SK-N-SH (cell line): Measurements from ENCODE around the gene UNC93A. TPM values are rescaled to one million over a fixed set of nuclear protein-coding genes. Genes with fewer than 3 reads are reported as not detected.
A peak's percentile ranks its signal among the peaks of the same experiment; 100 is the strongest.
"Not testable (repeated sequence)": the region's sequence is repeated elsewhere in the genome, so short reads cannot be mapped to it uniquely, and the experiment has no call there.

Experiments used
- CTCF ChIA-PET: fragments of 300-600, 350-600 bp; formaldehyde crosslinking; extraction: SDS; loops from one replicate; lab custom pipeline; 2021; lab: Yijun Ruan, JAX
- POLR2A ChIA-PET: fragments of 350-600 bp; sonication (Branson Sonifier 250); formaldehyde crosslinking; extraction: SDS; loops from one replicate; lab custom pipeline; 2020; ENCODE audit warnings: antibody characterized with exemption, inconsistent platforms; lab: Yijun Ruan, JAX
- DNase-seq: peaks from one replicate; pipeline ENCODE4 v3.0.0; 2012
- H2AFZ ChIP-seq: fragments of 200-600 bp; sonication (generic); 2 replicates; pipeline ENCODE4 v1.8.1; 2016; ENCODE audit warnings: antibody characterized with exemption, mild to moderate bottlenecking, low read depth
- H3F3A ChIP-seq: fragments of 200-600 bp; sonication (generic); replicated peaks from 2 replicates; pipeline ENCODE3; 2016; ENCODE audit warnings: antibody characterized with exemption, mild to moderate bottlenecking; ENCODE audit not compliant: insufficient read depth
- H3K27ac ChIP-seq, 2 experiments: fragments of 200-500 bp in 1 of 2; fragments of 200-600 bp in 1 of 2; sonication (Bioruptor generic) in 1 of 2; sonication (generic), shearing (Covaris generic) in 1 of 2; 2 replicates each; pipeline versions ENCODE4 v1.5.1 to v1.6.1; 2014 to 2016; ENCODE audit warnings: low read depth in 2 of 2, inconsistent platforms in 1 of 2, low read length in 1 of 2, mild to moderate bottlenecking in 1 of 2, mixed read lengths in 1 of 2
- H3K27me3 ChIP-seq: fragments of 200-600 bp; sonication (generic), shearing (Covaris generic); 2 replicates; pipeline ENCODE4 v1.6.1; 2016; ENCODE audit warnings: mixed run types; ENCODE audit not compliant: insufficient read depth
- H3K36me3 ChIP-seq, 2 experiments: fragments of 200-500 bp in 1 of 2; fragments of 200-600 bp in 1 of 2; sonication (Bioruptor generic) in 1 of 2; sonication (generic) in 1 of 2; replicated peaks in 1 of 2; 2 replicates each; pipeline versions ENCODE3 to v1.5.1; 2014 to 2016; ENCODE audit warnings: low read length in 1 of 2, mild to moderate bottlenecking in 1 of 2; ENCODE audit not compliant: insufficient read depth in 2 of 2, control insufficient read depth in 1 of 2
- H3K4me1 ChIP-seq, 2 experiments: fragments of 200-500 bp in 1 of 2; fragments of 200-600 bp in 1 of 2; sonication (Bioruptor generic) in 1 of 2; sonication (generic), shearing (Covaris generic) in 1 of 2; 2 replicates each; pipeline versions ENCODE4 v1.5.1 to v1.6.1; 2014 to 2016; ENCODE audit warnings: low read depth in 1 of 2, low read length in 1 of 2, mixed run types in 1 of 2; ENCODE audit not compliant: insufficient read depth in 2 of 2, control insufficient read depth in 1 of 2
- H3K4me2 ChIP-seq: fragments of 200-600 bp; sonication (generic), shearing (Covaris generic); 2 replicates; pipeline ENCODE4 v1.6.1; 2017; ENCODE audit warnings: mixed run types
- H3K4me3 ChIP-seq, 2 experiments: fragments of 200-500 bp in 1 of 2; fragments of 200-600 bp in 1 of 2; sonication (Bioruptor generic) in 1 of 2; sonication (generic), shearing (Covaris generic) in 1 of 2; 2 replicates each; pipeline versions ENCODE4 v1.5.1 to v1.8.1; 2014 to 2016; ENCODE audit warnings: low read depth in 2 of 2, inconsistent platforms in 1 of 2, low read length in 1 of 2, mild to moderate bottlenecking in 1 of 2, mixed read lengths in 1 of 2, moderate library complexity in 1 of 2
- H3K79me2 ChIP-seq: fragments of 200-600 bp; sonication (generic); 2 replicates; pipeline ENCODE4 v1.8.1; 2017; ENCODE audit warnings: mild to moderate bottlenecking; ENCODE audit not compliant: insufficient read depth
- H3K9ac ChIP-seq: fragments of 200-600 bp; sonication (generic); 2 replicates; pipeline ENCODE4 v1.6.1; 2017; ENCODE audit warnings: mixed run types
- H3K9me2 ChIP-seq: fragments of 200-600 bp; sonication (generic); 2 replicates; pipeline ENCODE4 v1.6.1; 2017; ENCODE audit warnings: mixed run types
- H3K9me3 ChIP-seq: fragments of 200-600 bp; sonication (generic); 2 replicates; pipeline ENCODE4 v1.6.1; 2017; ENCODE audit warnings: mixed run types, mild to moderate bottlenecking, moderate library complexity
- H4K20me1 ChIP-seq: fragments of 200-600 bp; sonication (generic); 2 replicates; pipeline ENCODE4 v1.6.1; 2017; ENCODE audit warnings: mild to moderate bottlenecking, mixed run types; ENCODE audit not compliant: insufficient read depth
- JUND ChIP-seq: IDR thresholded peaks from 2 replicates; pipeline ENCODE4 v1.4.0; 2012
- NFIC ChIP-seq: IDR thresholded peaks from 2 replicates; pipeline ENCODE4 v1.4.0; 2012; ENCODE audit warnings: borderline replicate concordance
- PBX3 ChIP-seq: IDR thresholded peaks from 2 replicates; pipeline ENCODE4; 2012
- TCF12 ChIP-seq: IDR thresholded peaks from 2 replicates; pipeline ENCODE4 v1.4.0; 2012
- WGBS: methylation state at CpG from one replicate; pipeline ENCODE4 v1.1.6; 2017; ENCODE audit warnings: low lambda C conversion rate; 5-methylcytosine and 5-hydroxymethylcytosine counted together
- polyA plus RNA-seq, 3 experiments: library from polyadenylated mRNA; depleted of rRNA; stranded (reverse); fragments of >200 nt; gene quantifications; 2 replicates each; pipeline ENCODE4 v1.2.3, GENCODE V29; 2012

UNC93A gene
- polyA plus RNA-seq, 1 of the 3 experiments (the other 2 are of a cell fraction), result not detected

GRCh38 chr6:167318856-167319255, 27.7 kb downstream of the UNC93A start:
- DNase-seq, POLR2A ChIA-PET, H3F3A ChIP-seq, H4K20me1 ChIP-seq, CTCF ChIA-PET, H3K9me2 ChIP-seq, H3K9me3 ChIP-seq, H3K4me2 ChIP-seq, H3K79me2 ChIP-seq, H3K4me3 ChIP-seq, H3K27ac ChIP-seq, H2AFZ ChIP-seq, H3K36me3 ChIP-seq, H3K4me1 ChIP-seq, H3K9ac ChIP-seq, H3K27me3 ChIP-seq: not testable (repeated sequence)
- 82% methylated on average over 10 of the region's 10 CpGs for WGBS

GRCh38 chr6:167319856-167320753, 29.0 kb downstream of the UNC93A start:
- H2AFZ ChIP-seq, CTCF ChIA-PET, H3K4me2 ChIP-seq, H3K79me2 ChIP-seq, H3K4me1 ChIP-seq, H3K4me3 ChIP-seq, DNase-seq, H3K9me2 ChIP-seq, H3F3A ChIP-seq, H4K20me1 ChIP-seq, H3K36me3 ChIP-seq, H3K27me3 ChIP-seq, H3K9me3 ChIP-seq, POLR2A ChIA-PET: not testable (repeated sequence)
- TF ChIP-seq TCF12, result peak; percentile 71
- 0 out of 2 replicates have a peak, but pooled peaks have one; percentile 25 for TF ChIP-seq JUND
- peak; percentile 26; the same call in 1 of the 2 replicates for TF ChIP-seq PBX3
- TF ChIP-seq NFIC, result peak; percentile 24; the same call in 1 of the 2 replicates
- Histone ChIP-seq H3K27ac (peak overlapping the region in 1 of 2 experiments; percentile 72; a peak in 3 of 4 replicates), H3K9ac (peak overlapping the region; percentile 39; the same call in 1 of the 2 replicates)
- WGBS, result 53% methylated on average over 2 of the region's 32 CpGs

GRCh38 chr6:167320754-167321056, 29.6 kb downstream of the UNC93A start:
- H3K4me2 ChIP-seq, result not testable (repeated sequence)
- WGBS, result 0% methylated on average over 3 of the region's 13 CpGs

GRCh38 chr6:167321185-167321584, 30.1 kb downstream of the UNC93A start:
- H3K4me3 ChIP-seq, H3K4me1 ChIP-seq, H3K27me3 ChIP-seq, H4K20me1 ChIP-seq, H3K9ac ChIP-seq, H2AFZ ChIP-seq, H3F3A ChIP-seq, H3K27ac ChIP-seq, CTCF ChIA-PET, H3K36me3 ChIP-seq, H3K79me2 ChIP-seq, H3K9me2 ChIP-seq, H3K9me3 ChIP-seq, DNase-seq, H3K4me2 ChIP-seq, POLR2A ChIA-PET: not testable (repeated sequence)
- 54% methylated on average over 3 of the region's 9 CpGs for WGBS

More at GRCh38 chr6:167320754-167321056, 29.6 kb downstream of the UNC93A start:
- DNase-seq, H3K4me3 ChIP-seq, CTCF ChIA-PET, H3K9me3 ChIP-seq, H3K9ac ChIP-seq, H3K36me3 ChIP-seq, H4K20me1 ChIP-seq, H2AFZ ChIP-seq, H3F3A ChIP-seq, H3K4me1 ChIP-seq, H3K9me2 ChIP-seq, H3K27ac ChIP-seq, H3K79me2 ChIP-seq, H3K27me3 ChIP-seq, POLR2A ChIA-PET: not testable (repeated sequence)
